HG02981 (cell line): Measurements from ENCODE around the gene CRKL.
"Not testable (repeated sequence)": the region's sequence is repeated elsewhere in the genome, so short reads cannot be mapped to it uniquely, and the experiment has no call there.

Experiments
- ATAC-seq: cut with Tn5 transposase; IDR thresholded peaks from one replicate; pipeline ENCODE4 v1.9.1; 2021; ENCODE audit warnings: mild to moderate bottlenecking, moderate library complexity; ENCODE audit not compliant: unreplicated experiment

CRKL gene

DNA sequence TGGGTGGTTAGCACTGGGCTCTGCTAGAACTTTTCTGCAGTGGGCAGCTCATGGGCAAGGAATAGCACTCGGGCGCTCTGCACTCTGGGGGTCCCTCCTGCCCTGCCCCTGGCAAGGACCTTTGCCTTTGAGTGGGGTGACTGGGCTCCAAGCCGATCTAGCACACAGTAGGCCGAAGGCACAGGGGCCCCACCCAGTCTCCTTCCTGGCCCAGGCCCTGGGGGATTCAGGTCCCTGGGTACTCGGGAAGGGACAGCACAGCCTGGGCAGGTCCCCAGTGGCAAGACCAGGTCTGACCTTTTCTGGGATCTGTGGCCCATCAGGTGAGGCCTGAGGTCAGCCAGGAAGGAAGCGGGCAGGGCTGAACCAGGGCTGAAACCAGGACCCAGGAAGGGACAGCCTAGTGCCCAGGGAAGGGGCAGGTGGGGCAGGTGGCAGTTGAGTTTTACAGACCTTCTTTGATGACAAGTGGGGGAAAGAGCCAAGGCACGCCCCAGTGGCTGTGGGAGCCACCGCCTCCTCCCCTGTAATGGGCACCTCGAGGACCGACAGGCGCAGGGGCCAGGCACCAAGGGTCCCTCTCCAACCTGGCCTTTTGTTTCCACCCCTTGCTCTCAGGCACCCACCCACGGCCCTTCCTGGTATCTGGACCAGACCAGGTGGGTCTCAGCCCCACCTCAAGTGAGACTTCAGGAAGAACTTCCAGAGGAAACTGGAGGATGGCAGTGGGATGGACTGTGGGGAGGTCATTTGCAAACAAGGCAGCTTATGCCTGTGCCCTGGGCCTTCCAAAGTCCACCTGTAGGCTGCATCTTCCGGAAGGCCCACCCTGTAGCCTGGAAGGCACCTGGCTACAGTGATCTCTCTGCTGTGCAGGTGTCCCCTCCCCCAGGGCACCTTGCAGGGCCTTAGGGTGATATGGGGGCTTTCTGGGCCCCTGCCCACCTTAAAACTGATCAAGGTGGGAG lies 49.0 kb downstream of the CRKL start:
- no peak for ATAC-seq

DNA sequence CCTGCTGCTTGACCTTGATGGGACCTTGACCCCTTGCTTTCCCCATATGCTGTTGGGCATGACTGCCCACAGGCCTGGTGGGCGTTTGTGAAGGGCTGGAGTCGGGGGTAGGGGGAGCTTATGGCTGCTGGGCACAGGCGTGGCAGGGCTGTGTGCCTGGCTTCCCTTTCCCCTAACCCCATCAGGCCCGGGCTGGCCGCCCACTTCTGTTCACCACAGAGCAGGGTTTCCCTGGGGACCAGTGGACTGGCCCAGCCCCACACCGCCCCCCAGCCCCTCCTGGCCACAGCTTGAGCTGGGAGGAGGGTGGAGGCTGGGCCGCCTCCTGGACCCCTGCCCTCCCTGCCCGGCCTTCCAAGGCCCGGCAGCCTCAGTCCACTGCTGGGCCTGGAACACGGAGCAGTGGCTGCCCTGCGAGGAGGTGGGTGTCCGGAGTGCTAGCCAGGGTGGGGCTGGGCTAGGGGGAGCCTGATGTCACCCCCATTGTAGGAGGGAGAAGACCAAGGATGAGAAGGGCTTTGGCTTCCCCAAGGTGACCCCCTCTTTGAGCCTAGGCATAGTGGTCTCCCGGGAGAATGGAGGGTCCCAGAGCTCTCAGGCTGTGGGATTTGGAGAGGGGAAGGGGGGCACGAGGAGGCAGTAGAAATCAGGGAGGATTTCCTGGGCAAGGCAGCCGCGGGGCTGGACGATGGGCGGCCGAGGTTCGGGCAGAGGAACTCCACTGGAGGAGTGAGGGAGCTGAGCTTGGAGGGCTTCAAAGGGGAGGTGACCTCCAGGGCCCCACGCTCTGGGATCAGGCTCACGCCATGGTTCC lies 49.9 kb downstream of the CRKL start, which contains the start of gene AIFM3:
Gene AIFM3 (plus strand): TSS at position 373 of the 814 bp plus-strand sequence. CDS start 690 bp downstream, outside the sequence.
- ATAC-seq = no peak

DNA sequence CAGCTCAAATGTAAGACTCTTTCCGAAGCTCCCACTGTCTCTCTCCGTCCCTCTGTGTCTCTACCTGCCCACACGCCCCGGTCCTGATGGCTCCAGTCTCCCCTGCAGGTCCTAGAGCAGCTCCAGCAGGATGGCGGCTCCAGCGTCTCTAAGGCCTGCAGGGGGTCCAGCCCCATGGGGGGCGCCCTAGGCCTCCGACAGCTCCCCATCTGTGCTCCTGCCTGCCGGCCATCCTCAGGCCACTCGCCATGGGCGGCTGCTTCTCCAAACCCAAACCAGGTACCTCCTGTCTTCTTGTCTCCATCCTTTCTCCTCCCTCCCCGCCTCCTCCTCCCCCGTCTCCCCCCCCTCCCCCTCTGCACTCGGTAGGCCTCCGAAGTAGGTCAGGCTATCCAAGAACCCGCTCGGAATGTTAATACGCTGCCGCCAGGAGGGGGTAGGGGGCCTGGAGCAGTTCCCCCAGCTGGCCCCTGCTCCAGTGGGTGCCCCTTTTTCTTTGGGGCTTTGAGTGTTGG lies 50.5 kb downstream of the CRKL start:
- no peak for ATAC-seq

DNA sequence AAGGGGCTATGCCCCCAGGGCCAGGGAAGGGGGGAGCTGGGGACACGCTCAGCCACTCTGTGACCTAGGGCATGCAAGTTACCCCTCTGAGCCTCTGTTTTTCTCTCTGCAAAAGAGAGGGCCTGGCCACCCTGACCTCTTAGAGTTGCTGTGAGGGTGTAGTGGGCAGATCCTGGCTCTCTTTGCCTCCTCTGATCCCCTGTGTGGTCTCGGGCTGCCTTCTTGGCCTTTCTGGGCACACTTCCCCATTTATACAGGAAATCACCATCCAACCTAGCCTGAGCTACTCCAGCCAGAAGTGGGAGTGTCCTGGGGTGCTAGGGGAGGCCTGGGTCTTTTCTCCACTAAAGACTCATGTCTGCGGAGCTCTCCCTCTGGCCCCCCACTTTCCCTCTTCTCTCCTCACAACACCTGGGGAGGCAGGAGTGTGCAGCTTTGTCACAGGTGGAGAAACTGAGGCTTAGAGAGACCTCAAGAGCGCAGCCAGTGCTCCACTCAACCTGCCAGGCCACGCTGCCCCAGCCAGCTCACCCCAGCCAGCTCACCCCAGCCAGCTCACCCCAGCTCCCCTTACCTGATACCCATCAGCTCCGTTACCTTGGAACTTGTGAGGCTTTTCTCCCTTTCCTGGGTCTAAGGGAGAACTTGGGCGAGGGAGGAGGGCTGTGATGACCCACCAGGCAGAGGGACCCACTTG lies 51.2 kb downstream of the CRKL start:
- ATAC-seq = no peak

DNA sequence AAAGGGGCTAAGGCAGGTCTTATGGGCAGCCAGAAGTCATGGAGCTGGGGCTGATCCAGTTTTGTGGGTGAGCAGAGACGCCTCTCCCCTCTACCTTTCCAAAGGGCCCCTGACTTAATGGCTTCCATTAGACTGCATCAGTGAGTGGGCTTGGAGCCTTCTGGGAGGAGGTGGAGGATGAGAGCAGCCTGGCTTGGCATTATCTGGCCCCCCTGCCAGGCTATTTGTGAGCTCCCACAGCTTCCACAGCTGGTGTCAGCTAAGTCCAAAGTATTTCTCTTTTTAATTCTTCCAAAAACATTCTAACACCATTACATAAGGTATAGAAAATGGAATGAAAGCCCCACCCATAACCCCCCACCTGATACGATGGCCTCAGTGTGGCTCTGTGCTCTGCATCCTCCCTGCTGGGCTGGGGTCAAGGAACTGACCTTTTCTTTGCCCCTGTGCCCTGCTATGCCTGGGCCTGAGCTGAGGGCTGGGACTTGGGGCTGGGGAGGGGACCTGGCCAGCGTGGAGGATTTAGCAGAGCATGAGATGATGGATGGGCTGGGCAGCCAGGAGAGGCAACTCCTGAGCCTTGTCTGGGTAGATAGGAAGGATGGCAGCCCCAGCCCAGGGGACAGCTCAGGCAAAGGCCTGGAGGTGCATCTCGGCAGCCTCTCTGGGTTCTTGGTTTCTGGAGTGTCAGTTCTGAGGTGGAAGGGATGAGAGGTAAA lies 53.9 kb downstream of the CRKL start:
- no peak for ATAC-seq

DNA sequence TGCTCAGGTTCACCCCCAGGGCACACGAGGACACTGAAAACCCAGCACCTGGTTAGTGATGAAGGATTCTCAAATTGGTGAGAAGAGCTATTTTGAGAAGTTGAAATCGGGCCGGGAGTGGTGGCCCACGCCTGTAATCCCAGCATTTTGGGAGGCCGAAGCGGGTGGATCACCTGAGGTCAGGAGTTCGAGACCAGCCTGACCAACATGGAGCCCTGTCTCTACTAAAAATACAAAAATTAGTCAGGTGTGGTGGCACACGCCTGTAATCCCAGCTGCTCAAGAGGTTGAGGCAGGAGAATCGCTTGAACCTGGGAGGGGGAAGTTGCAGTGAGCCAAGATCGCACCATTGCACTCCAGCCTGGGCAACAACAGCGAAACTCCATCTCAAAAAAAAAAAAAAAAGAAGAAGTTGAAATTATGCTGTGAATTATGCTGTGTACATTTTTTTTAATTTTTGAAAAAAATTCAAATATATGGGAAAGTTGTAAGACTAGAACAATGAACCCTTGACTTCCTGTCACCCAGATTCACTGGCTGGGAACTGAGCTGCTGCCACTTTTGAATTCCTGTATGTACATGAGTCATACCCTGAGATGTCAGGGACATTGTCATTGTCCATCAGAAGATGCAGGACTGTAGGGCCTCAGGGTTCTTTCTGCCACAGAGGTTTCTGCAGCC lies 54.9 kb downstream of the CRKL start:
- ATAC-seq = not testable (repeated sequence)

DNA sequence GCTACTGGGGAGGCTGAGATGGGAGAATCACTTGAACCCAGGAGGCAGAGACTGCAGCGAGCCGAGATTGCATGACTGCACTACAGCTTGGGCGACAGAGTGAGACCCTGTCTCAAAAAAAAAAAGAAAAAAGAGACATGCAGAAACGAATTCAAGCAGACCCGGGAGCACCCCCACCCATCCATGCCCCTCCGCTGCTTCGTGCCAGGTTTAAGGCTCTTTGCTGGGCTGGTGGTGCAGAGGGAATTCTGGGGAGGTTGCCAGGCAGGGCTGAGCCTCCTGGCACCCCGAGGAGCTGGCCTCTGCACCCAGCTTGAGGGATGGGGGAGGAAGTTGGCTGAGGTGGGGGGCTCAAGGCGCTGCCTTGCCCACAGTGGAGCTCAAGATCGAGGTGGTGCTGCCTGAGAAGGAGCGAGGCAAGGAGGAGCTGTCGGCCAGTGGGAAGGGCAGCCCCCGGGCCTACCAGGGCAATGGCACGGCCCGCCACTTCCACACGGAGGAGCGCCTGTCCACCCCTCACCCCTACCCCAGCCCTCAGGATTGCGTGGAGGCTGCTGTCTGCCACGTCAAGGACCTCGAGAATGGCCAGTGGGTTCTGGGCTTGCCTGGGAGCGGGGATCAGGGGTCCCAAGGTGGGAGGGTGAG lies 55.8 kb downstream of the CRKL start:
- no peak for ATAC-seq

DNA sequence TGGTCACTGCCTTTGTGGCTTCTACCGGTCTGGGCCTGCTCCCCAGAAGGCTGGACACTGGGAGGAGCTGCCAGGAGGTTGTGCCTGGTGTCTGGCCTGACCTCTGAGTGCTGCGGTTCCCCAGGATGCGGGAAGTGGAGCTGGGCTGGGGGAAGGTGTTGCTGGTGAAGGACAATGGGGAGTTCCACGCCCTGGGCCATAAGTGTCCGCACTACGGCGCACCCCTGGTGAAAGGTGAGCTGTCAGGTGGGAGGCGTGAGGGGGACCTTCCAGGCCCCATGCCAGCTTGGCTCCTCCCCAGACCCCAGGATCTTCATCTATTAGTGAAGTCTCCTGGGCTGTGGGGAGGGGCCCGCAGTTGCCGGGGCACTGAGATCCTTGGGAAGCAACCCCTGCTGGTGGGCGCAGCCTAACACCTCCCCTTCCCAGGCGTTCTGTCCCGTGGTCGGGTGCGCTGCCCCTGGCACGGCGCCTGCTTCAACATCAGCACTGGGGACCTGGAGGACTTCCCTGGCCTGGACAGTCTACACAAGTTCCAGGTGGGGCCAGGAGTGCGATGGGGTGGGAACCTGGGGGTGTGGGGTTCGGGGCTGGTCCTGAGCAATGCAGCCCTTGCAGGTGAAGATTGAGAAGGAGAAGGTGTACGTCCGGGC lies 56.6 kb downstream of the CRKL start:
- no peak for ATAC-seq

DNA sequence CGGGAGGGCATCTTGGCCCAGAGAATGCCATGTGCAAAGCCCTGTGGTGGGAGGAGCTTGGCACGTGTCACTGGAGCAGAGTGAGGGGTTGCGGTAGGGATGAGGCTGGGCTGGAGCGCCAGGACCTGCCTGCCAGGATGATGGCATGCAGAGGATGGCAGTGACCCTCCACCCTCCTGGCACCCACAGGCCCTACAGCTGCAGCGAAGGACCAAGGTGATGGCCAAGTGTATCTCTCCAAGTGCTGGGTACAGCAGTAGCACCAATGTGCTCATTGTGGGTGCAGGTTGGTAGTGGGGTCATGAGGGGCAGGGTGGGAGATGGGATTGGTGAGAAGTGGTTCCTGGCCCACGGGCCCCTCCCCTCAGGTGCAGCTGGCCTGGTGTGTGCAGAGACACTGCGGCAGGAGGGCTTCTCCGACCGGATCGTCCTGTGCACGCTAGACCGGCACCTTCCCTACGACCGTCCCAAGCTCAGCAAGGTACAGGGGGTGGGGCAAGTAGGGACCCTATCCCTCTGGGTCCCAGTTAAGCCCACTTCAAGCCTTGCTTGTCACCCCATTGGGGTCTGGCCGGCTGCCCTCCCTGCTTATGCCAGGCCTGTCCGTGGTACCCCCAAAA lies 57.2 kb downstream of the CRKL start:
- ATAC-seq = no peak

DNA sequence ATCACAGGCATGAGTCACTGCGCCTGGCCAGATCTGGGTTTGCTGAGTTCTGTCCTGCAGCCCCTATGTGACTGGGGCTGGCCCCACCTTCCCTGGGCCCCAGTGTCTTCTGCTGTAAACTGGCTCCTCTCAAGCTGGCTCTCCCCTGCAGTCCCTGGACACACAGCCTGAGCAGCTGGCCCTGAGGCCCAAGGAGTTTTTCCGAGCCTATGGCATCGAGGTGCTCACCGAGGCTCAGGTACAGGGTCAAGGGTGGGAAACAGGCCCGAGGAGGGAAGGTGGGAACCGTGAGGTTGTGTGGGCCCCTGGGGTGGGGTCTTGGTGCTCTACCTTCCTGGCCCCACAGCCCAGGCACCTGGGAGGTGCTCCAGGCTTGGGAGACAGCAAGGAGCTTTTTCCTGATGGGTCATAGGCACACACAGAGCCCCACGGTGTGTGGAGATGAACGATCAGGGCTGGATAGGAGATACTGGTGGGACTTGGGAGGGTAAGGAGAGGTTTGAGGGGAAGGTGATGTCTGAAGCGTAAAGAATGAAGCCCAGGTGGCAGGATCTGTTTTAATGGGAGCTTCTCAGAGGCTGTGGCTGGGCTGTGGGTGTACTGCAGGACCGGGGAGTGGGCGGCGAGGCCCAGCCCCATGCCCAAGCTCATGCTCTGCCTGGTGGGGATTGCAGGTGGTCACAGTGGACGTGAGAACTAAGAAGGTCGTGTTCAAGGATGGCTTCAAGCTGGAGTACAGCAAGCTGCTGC lies 58.5 kb downstream of the CRKL start:
- ATAC-seq = no peak

DNA sequence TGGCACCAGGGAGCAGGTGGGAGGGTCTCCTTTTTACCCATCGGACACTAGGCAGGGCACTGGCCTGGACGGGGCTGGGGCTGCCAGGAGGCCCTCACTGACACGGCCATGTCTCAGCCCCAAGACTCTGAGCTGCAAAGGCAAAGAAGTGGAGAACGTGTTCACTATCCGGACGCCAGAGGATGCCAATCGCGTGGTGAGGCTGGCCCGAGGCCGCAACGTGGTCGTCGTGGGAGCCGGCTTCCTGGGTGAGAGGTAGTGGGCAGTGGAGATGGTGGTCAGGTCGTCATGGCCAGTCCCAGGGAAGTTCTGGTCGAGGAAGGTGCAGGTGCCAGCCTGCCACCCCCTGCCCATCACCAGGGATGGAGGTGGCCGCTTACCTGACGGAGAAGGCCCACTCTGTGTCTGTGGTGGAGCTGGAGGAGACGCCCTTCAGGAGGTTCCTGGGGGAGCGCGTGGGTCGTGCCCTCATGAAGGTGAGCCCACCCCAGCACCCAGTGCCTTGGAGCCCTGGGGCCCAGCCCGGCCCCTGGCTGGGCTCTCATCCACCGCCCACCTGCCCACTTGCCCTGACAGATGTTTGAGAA lies 59.2 kb downstream of the CRKL start:
- no peak for ATAC-seq

DNA sequence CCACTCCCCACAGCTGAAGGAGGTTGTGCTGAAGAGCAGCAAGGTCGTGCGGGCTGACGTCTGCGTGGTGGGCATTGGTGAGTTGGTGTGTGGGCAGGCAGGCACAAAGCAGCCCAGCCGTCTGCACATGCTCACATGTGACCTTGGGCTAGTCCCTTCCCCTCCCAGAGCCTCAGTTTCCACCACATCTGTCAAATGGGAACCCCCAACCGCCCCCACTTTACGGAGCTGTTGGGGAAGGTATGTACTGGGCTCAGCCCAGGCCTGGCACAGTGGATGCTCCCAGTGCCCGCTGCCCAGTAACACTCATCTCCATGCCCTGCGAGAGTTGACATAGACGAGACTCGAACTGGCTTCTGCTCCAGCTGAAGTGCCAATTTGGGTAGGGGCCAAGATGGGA lies 59.8 kb downstream of the CRKL start:
- no peak for ATAC-seq

DNA sequence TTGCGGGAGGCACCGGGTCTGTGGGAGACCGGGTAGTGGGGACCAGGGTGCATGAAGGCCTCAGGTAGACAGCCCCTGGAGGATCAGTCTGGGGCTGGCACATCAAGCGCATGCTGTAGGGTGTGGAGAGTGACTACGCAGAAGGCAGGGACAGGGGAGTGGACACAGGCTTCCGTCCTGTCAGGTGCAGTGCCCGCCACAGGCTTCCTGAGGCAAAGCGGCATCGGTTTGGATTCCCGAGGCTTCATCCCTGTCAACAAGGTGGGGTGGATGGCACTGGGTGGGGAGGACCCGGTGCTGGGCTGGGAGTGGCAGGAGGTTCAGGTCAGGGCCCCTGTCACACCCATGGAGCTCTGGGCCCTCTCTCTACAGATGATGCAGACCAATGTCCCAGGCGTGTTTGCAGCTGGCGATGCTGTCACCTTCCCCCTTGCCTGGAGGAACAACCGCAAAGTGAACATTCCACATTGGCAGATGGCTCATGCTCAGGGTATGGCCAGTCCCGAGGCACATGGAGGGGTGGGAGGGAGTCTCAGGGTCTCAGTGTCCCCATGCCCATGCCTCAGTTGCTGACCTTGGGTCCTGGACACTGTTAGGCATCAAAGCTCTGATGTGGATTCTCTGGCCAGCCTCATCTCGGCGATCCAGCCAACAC lies 60.4 kb downstream of the CRKL start:
- no peak for ATAC-seq

DNA sequence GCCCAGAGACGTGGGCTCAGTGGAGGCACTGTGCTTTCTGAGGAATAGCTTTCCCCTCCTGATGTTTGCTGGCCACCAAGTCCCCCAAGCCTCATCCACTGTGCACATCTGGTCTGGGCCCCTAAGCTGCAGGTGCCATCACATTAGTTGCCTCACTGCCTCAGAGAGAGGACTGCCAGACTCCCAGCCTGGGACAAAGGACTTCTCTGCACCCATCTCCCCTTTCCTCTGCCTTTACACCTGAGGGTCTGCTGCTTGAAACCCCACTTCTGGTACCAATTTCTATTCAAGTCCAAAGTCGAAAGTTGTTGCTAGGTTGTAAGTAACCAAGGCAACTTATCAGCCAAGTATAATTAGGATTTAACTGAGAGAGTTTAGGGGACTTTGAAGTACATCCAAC lies 61.2 kb downstream of the CRKL start:
- no peak for ATAC-seq

DNA sequence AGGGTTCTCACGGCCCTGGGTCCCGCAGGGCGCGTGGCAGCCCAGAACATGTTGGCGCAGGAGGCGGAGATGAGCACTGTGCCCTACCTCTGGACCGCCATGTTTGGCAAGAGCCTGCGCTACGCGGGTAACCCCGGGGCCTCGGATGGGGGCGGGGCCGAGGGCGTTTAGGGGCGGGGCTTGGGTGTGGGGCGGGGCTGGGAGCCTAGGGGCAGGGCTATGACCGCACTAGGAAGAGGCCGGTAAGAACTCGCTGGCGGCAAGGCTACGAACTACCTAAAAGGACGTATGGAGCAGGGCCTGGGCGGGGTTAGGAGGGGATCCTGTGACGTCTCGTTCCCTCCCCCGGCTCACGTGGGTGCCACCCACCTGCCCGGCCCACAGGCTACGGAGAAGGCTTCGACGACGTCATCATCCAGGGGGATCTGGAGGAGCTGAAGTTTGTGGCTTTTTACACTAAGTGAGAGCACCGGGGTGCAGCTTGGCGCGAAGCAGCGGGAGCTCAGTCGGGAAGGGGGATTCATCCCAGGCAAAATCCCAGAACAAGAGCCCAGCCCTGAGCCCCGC lies 62.1 kb downstream of the CRKL start:
- no peak for ATAC-seq

DNA sequence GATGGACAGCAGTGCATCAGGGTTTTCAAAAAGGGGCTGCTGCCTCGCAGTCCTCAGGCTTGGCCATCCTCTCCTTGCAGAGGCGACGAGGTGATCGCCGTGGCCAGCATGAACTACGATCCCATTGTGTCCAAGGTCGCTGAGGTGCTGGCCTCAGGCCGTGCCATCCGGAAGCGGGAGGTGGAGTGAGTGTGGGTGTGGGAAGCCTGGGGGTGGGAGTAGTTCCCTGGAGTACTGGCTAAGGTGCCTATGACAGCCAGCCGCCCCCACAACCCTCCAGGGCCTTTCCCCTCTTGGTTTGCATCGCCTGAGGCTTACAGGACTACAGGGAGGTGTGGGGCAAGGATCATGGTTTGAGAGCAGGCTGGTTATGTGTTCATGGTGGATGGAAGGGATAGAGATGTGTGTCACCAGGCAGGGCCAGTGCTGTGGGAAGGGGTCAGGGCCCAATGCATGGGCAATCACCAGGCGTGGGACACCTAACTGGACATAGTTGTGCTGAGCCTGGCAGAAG lies 62.8 kb downstream of the CRKL start:
- no peak for ATAC-seq
